H9 (cell line): ENCODE measurements around the gene CCNC. TPM values are rescaled to one million over a fixed set of nuclear protein-coding genes. Genes with fewer than 3 reads are reported as not detected.

Experiments
- DNase-seq: peaks from one replicate; pipeline ENCODE4 v3.0.0-alpha.2; 2017
- H2AFZ ChIP-seq: one replicate; pipeline ENCODE4 v1.6.1; 2013; ENCODE audit warnings: mild to moderate bottlenecking, low read length, control low read depth, moderate library complexity
- H2AK5ac ChIP-seq: 2 replicates; pipeline ENCODE4 v1.6.1; 2013; ENCODE audit warnings: low read length, control low read depth, mixed read lengths; ENCODE audit not compliant: insufficient read length
- H2BK120ac ChIP-seq: one replicate; pipeline ENCODE4 v1.6.1; 2013; ENCODE audit warnings: low read depth, mild to moderate bottlenecking, low read length, control low read depth, inconsistent platforms; ENCODE audit not compliant: poor library complexity, severe bottlenecking
- H2BK12ac ChIP-seq: 2 replicates; pipeline ENCODE4 v1.6.1; 2013; ENCODE audit warnings: low read length, control low read depth, mixed read lengths, low read depth; ENCODE audit not compliant: insufficient read length
- H2BK15ac ChIP-seq: 2 replicates; pipeline ENCODE4 v1.6.1; 2013; ENCODE audit warnings: low read depth, low read length, control low read depth
- H2BK20ac ChIP-seq: one replicate; pipeline ENCODE4 v1.6.1; 2013; ENCODE audit warnings: low read depth, mild to moderate bottlenecking, low read length, control low read depth, inconsistent platforms; ENCODE audit not compliant: poor library complexity, severe bottlenecking
- H2BK5ac ChIP-seq: 2 replicates; pipeline ENCODE4 v1.6.1; 2013; ENCODE audit warnings: low read length, control low read depth, mixed read lengths; ENCODE audit not compliant: insufficient read length
- H3K14ac ChIP-seq: 2 replicates; pipeline ENCODE4 v1.6.1; 2013; ENCODE audit warnings: low read length, control low read depth; ENCODE audit not compliant: insufficient read depth
- H3K18ac ChIP-seq: 2 replicates; pipeline ENCODE4 v1.6.1; 2013; ENCODE audit warnings: low read depth, mild to moderate bottlenecking, mixed read lengths, low read length, control low read depth; ENCODE audit not compliant: insufficient read length
- H3K23ac ChIP-seq: 2 replicates; pipeline ENCODE4 v1.6.1; 2013; ENCODE audit warnings: low read length, control low read depth, mixed read lengths, low read depth; ENCODE audit not compliant: insufficient read length
- H3K23me2 ChIP-seq: 2 replicates; pipeline ENCODE4 v1.6.1; 2013; ENCODE audit warnings: low read depth, mild to moderate bottlenecking, mixed read lengths, low read length, control low read depth; ENCODE audit not compliant: insufficient read length, poor library complexity, severe bottlenecking
- H3K27ac ChIP-seq: 2 replicates; pipeline ENCODE4 v1.5.1; 2013; ENCODE audit warnings: low read length, control low read depth, mixed read lengths, low read depth; ENCODE audit not compliant: insufficient read length
- H3K27me3 ChIP-seq: 2 replicates; pipeline ENCODE4 v1.6.1; 2013; ENCODE audit warnings: low read length, control low read depth, inconsistent platforms; ENCODE audit not compliant: insufficient read depth
- H3K4ac ChIP-seq: 2 replicates; pipeline ENCODE4 v1.6.1; 2013; ENCODE audit warnings: low read depth, mild to moderate bottlenecking, control low read depth, inconsistent platforms, low read length, moderate library complexity
- H3K4me1 ChIP-seq: 2 replicates; pipeline ENCODE4 v1.6.1; 2013; ENCODE audit warnings: low read length, control low read depth, inconsistent platforms; ENCODE audit not compliant: insufficient read depth
- H3K4me2 ChIP-seq: 2 replicates; pipeline ENCODE4 v1.6.1; 2013; ENCODE audit warnings: low read length, control low read depth, mixed read lengths; ENCODE audit not compliant: insufficient read length, insufficient read depth
- H3K56ac ChIP-seq: 2 replicates; pipeline ENCODE4 v1.6.1; 2013; ENCODE audit warnings: low read depth, mild to moderate bottlenecking, mixed read lengths, low read length, control low read depth; ENCODE audit not compliant: insufficient read length
- H3K79me1 ChIP-seq: 2 replicates; pipeline ENCODE4 v1.6.1; 2013; ENCODE audit warnings: low read depth, mild to moderate bottlenecking, moderate library complexity, low read length, control low read depth, inconsistent platforms; ENCODE audit not compliant: insufficient read depth, poor library complexity, severe bottlenecking
- H3K79me2 ChIP-seq: 2 replicates; pipeline ENCODE4 v1.6.1; 2013; ENCODE audit warnings: low read length, control low read depth, inconsistent platforms; ENCODE audit not compliant: insufficient read depth
- H3K9ac ChIP-seq: 2 replicates; pipeline ENCODE4 v1.6.1; 2013; ENCODE audit warnings: low read length, control low read depth, mixed read lengths; ENCODE audit not compliant: insufficient read length; ENCODE audit errors: extremely low read depth
- H3K9me3 ChIP-seq: one replicate; pipeline ENCODE4 v1.6.1; 2013; ENCODE audit warnings: low read depth, low read length, inconsistent platforms; ENCODE audit not compliant: control insufficient read depth
- H3T11ph ChIP-seq: one replicate; pipeline ENCODE4 v1.6.1; 2013; ENCODE audit warnings: mild to moderate bottlenecking, low read length, control low read depth, inconsistent platforms
- H4K20me1 ChIP-seq: one replicate; pipeline ENCODE4 v1.6.1; 2013; ENCODE audit not compliant: control insufficient read depth, insufficient read length, insufficient read depth
- H4K5ac ChIP-seq: 2 replicates; pipeline ENCODE4 v1.6.1; 2013; ENCODE audit warnings: low read depth, mild to moderate bottlenecking, mixed read lengths, low read length, control low read depth; ENCODE audit not compliant: insufficient read length
- H4K8ac ChIP-seq: replicated peaks from 2 replicates; pipeline ENCODE4 v1.6.1; 2013; ENCODE audit warnings: low read length, control low read depth, mixed read lengths, low read depth; ENCODE audit not compliant: insufficient read length
- H4K91ac ChIP-seq: 2 replicates; pipeline ENCODE4 v1.6.1; 2013; ENCODE audit warnings: low read depth, mild to moderate bottlenecking, moderate library complexity, mixed read lengths, low read length, control low read depth; ENCODE audit not compliant: insufficient read length
- H3K27ac Mint-ChIP-seq, 3 experiments: 2 replicates in 2 of 3; 3 replicates in 1 of 3; pipeline ENCODE4 v1.8.0; 2020 to 2021; ENCODE audit warnings: mixed read lengths in 3 of 3, mild to moderate bottlenecking in 1 of 3, moderate library complexity in 1 of 3
- H3K27me3 Mint-ChIP-seq: 2 replicates; pipeline ENCODE4 v1.8.0; 2021; ENCODE audit warnings: low read depth, mild to moderate bottlenecking, moderate library complexity, mixed read lengths
- H3K36me3 Mint-ChIP-seq, 3 experiments: 2 replicates in 2 of 3; 3 replicates in 1 of 3; pipeline ENCODE4 v1.8.0; 2020 to 2021; ENCODE audit warnings: low read depth in 3 of 3, mixed read lengths in 3 of 3; ENCODE audit not compliant: insufficient read depth in 1 of 3
- H3K4me1 Mint-ChIP-seq, 2 experiments: 2 replicates each; pipeline ENCODE4 v1.8.0; 2020; ENCODE audit warnings: mixed read lengths in 2 of 2
- H3K4me3 Mint-ChIP-seq, 2 experiments: 2 replicates in 1 of 2; 3 replicates in 1 of 2; pipeline ENCODE4 v1.8.0; 2020 to 2021; ENCODE audit warnings: mild to moderate bottlenecking in 2 of 2, mixed read lengths in 2 of 2, moderate library complexity in 1 of 2
- H3K9me3 Mint-ChIP-seq, 2 experiments: 2 replicates in 1 of 2; 3 replicates in 1 of 2; pipeline ENCODE4 v1.8.0; 2020; ENCODE audit warnings: mild to moderate bottlenecking in 2 of 2, mixed read lengths in 2 of 2, moderate library complexity in 1 of 2
- CTCF ChIP-seq: fragments of 200-600 bp; sonication (generic); conservative IDR thresholded peaks from 3 replicates; pipeline ENCODE4 v1.8.0; 2021; ENCODE audit warnings: antibody characterized with exemption, mild to moderate bottlenecking
- WGBS: extraction: QIAGEN DNeasy Blood & Tissue Kit; methylation state at CpG from one replicate; pipeline ENCODE4 v1.1.7; 2013; ENCODE audit warnings: missing lambda C conversion rate, low lambda C conversion rate, mixed read lengths; ENCODE audit not compliant: insufficient read length; ENCODE audit errors: extremely low coverage; 5-methylcytosine and 5-hydroxymethylcytosine counted together
- total RNA-seq: library from RNA; stranded (reverse); gene quantifications from 2 replicates; pipeline ENCODE4 v1.2.1, GENCODE V29; 2021

Gene CCNC
- total RNA-seq, 1 experiment from 2014 or later, result 112 TPM

- WGBS, result no CpG with 5 or more reads among the region's 1 CpG
- Histone ChIP-seq H3T11ph (no peak overlapping the region), H2BK15ac (no peak overlapping the region), H2BK20ac (no peak overlapping the region), H3K9ac (no peak overlapping the region), H3K23me2 (no peaks in the 10 kb centered on the region), H3K18ac (no peak overlapping the region), H3K14ac (no peak overlapping the region), H3K79me1 (no peaks in the 10 kb centered on the region), H3K23ac (no peak overlapping the region), H3K56ac (no peak overlapping the region), H2BK12ac (no peak overlapping the region), H2AFZ (no peak overlapping the region), H2BK5ac (no peak overlapping the region), H3K4ac (no peak overlapping the region), H3K27ac (no peak overlapping the region), H4K91ac (no peak overlapping the region), H2AK5ac (no peak overlapping the region), H3K9me3 (no peaks in the 10 kb centered on the region), H2BK120ac (no peak overlapping the region), H4K5ac (no peak overlapping the region), H3K4me1 (no peaks in the 10 kb centered on the region), H3K4me2 (no peak overlapping the region), H4K8ac (no peak overlapping the region), H3K79me2 (no peaks in the 10 kb centered on the region), H3K27me3 (no peaks in the 10 kb centered on the region), H4K20me1 (no peaks in the 10 kb centered on the region)
- peaks cover 17 to 49% (median 42%) of the 10 kb centered on the region in 3 experiments for H3K36me3 Mint-ChIP-seq
- no peaks in the 10 kb centered on the region for H3K9me3 Mint-ChIP-seq
- no peak for TF ChIP-seq CTCF
- DNase-seq, result no peak
- H3K4me1 Mint-ChIP-seq, result no peaks in the 10 kb centered on the region
- no peaks in the 10 kb centered on the region for H3K27me3 Mint-ChIP-seq
- no peak overlapping the region for H3K4me3 Mint-ChIP-seq
- peak overlapping the region in 1 of 3 experiments; percentile 29; a peak in 1 of 7 replicates for H3K27ac Mint-ChIP-seq
Observed at GRCh38 chr6:99530627-99531026, 37.8 kb downstream of the CCNC start.
